HepG2 (cell line): ENCODE results near the gene KATNB1. TPM values are rescaled to one million over a fixed set of nuclear protein-coding genes. Genes with fewer than 3 reads are reported as not detected.

Experiments
- CBX1 ChIP-seq: IDR thresholded peaks from one replicate; pipeline ENCODE4 v1.6.1; 2016; ENCODE audit warnings: antibody characterized with exemption, low read depth
- FOSL1 ChIP-seq: sonication (generic); formaldehyde crosslinking; IDR thresholded peaks from 2 replicates; pipeline ENCODE4 v1.9.0; 2021; ENCODE audit warnings: missing genetic modification reagents, borderline replicate concordance
- HOXA3 ChIP-seq: sonication (generic); formaldehyde crosslinking; IDR thresholded peaks from 2 replicates; pipeline ENCODE4 v1.5.0; 2020; ENCODE audit warnings: missing genetic modification reagents
- ISX ChIP-seq: sonication (generic); formaldehyde crosslinking; conservative IDR thresholded peaks from 2 replicates; pipeline ENCODE4 v1.5.0; 2020; ENCODE audit warnings: missing genetic modification reagents
- KLF16 ChIP-seq, 2 experiments: sonication (generic) in 1 of 2; formaldehyde crosslinking in 1 of 2; IDR thresholded peaks; 2 replicates each; pipeline versions ENCODE4 v1.6.1 to v1.8.0; 2016 to 2023; ENCODE audit warnings: missing genetic modification reagents in 2 of 2, missing compliant biosample characterization in 1 of 2
- SMC3 ChIP-seq: IDR thresholded peaks from 2 replicates; pipeline ENCODE4 v1.6.1; 2011; ENCODE audit warnings: low read length, improper control_type of control experiment
- TFE3 ChIP-seq: IDR thresholded peaks from 2 replicates; pipeline ENCODE4 v1.6.1; 2016
- TP53 ChIP-seq: sonication (generic); formaldehyde crosslinking; conservative IDR thresholded peaks from 2 replicates; pipeline ENCODE4 v1.4.0; 2020; ENCODE audit warnings: missing genetic modification reagents
- ZMYM4 ChIP-seq: sonication (generic); formaldehyde crosslinking; IDR thresholded peaks from 2 replicates; pipeline ENCODE4 v1.8.1; 2023; ENCODE audit warnings: mild to moderate bottlenecking, missing genetic modification reagents
- ZNF432 ChIP-seq: sonication (generic); formaldehyde crosslinking; IDR thresholded peaks from 2 replicates; pipeline ENCODE4 v1.5.0; 2020; ENCODE audit warnings: missing genetic modification reagents, mild to moderate bottlenecking, borderline replicate concordance
- ZNF678 ChIP-seq: sonication (generic); formaldehyde crosslinking; IDR thresholded peaks from 2 replicates; pipeline ENCODE4 v1.4.0; 2020; ENCODE audit warnings: mild to moderate bottlenecking, missing genetic modification reagents
- ZNF704 ChIP-seq: sonication (generic); formaldehyde crosslinking; IDR thresholded peaks from 2 replicates; pipeline ENCODE4 v1.8.1; 2023; ENCODE audit warnings: mild to moderate bottlenecking, inconsistent platforms, moderate library complexity, missing genetic modification reagents, borderline replicate concordance
- polyA plus RNA-seq, 8 experiments: library from polyadenylated mRNA; depleted of rRNA in 3 of 8; stranded (reverse) in 7 of 8; unstranded in 1 of 8; fragments of >200 nt; fragmentation: Illumina TruSeq in 4 of 8; extraction: Trizol in 4 of 8; gene quantifications; 2 replicates each; pipeline versions ENCODE4 v1.2.1 to v1.2.3, GENCODE V29; 2011 to 2016; ENCODE audit warnings: low read depth in 4 of 8, missing spikeins in 1 of 8, mixed read lengths in 1 of 8; ENCODE audit not compliant: insufficient read depth in 1 of 8
- total RNA-seq, 5 experiments: library from RNA; depleted of rRNA; stranded (reverse); fragments of >200 nt; fragmentation: Illumina TruSeq; extraction: Trizol; gene quantifications; 2 replicates each; pipeline ENCODE4 v1.2.3, GENCODE V29; 2016; ENCODE audit warnings: low read depth in 1 of 5
- TF ChIP-seq, protein P1 (sequence below): sonication (generic); formaldehyde crosslinking; IDR thresholded peaks from 2 replicates; pipeline ENCODE4 v1.4.0; 2020; ENCODE audit warnings: missing genetic modification reagents
- TF ChIP-seq, protein P2 (sequence below): sonication (generic); formaldehyde crosslinking; IDR thresholded peaks from 2 replicates; pipeline ENCODE4 v1.4.0; 2020; ENCODE audit warnings: mild to moderate bottlenecking, missing genetic modification reagents
- TF ChIP-seq, protein P3 (sequence below): sonication (generic); formaldehyde crosslinking; IDR thresholded peaks from 2 replicates; pipeline ENCODE4 v1.8.0; 2022; ENCODE audit warnings: mild to moderate bottlenecking, missing genetic modification reagents; ENCODE audit not compliant: insufficient replicate concordance

Gene KATNB1
- total and polyA plus RNA-seq, 2 of the 13 experiments (the other 11 are each of a cell fraction or from before 2014, with no cell fraction given) = 31.5 to 43.5 TPM

GRCh38 chr16:57734925-57735754, 430 bp upstream of the KATNB1 start (continued):
- TF ChIP-seq, protein P1, sequence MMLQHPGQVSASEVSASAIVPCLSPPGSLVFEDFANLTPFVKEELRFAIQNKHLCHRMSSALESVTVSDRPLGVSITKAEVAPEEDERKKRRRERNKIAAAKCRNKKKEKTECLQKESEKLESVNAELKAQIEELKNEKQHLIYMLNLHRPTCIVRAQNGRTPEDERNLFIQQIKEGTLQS (CRISPR knock-in tag) = no peak
- TF ChIP-seq, protein P2, sequence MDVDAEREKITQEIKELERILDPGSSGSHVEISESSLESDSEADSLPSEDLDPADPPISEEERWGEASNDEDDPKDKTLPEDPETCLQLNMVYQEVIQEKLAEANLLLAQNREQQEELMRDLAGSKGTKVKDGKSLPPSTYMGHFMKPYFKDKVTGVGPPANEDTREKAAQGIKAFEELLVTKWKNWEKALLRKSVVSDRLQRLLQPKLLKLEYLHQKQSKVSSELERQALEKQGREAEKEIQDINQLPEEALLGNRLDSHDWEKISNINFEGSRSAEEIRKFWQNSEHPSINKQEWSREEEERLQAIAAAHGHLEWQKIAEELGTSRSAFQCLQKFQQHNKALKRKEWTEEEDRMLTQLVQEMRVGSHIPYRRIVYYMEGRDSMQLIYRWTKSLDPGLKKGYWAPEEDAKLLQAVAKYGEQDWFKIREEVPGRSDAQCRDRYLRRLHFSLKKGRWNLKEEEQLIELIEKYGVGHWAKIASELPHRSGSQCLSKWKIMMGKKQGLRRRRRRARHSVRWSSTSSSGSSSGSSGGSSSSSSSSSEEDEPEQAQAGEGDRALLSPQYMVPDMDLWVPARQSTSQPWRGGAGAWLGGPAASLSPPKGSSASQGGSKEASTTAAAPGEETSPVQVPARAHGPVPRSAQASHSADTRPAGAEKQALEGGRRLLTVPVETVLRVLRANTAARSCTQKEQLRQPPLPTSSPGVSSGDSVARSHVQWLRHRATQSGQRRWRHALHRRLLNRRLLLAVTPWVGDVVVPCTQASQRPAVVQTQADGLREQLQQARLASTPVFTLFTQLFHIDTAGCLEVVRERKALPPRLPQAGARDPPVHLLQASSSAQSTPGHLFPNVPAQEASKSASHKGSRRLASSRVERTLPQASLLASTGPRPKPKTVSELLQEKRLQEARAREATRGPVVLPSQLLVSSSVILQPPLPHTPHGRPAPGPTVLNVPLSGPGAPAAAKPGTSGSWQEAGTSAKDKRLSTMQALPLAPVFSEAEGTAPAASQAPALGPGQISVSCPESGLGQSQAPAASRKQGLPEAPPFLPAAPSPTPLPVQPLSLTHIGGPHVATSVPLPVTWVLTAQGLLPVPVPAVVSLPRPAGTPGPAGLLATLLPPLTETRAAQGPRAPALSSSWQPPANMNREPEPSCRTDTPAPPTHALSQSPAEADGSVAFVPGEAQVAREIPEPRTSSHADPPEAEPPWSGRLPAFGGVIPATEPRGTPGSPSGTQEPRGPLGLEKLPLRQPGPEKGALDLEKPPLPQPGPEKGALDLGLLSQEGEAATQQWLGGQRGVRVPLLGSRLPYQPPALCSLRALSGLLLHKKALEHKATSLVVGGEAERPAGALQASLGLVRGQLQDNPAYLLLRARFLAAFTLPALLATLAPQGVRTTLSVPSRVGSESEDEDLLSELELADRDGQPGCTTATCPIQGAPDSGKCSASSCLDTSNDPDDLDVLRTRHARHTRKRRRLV (CRISPR knock-in tag) = no peak
- TF ChIP-seq TFE3 (CRISPR knock-in tag) (peak; percentile 42; the same call in 1 of the 2 replicates), ZNF704 (CRISPR knock-in tag) (peak; percentile 74; the same call in 1 of the 2 replicates), SMC3 (0 out of 2 replicates have a peak, but pooled peaks have one; percentile 11), ZMYM4 (peak; percentile 56), ZNF678 (CRISPR knock-in tag) (no peak), ISX (CRISPR knock-in tag) (no peak), TP53 (CRISPR knock-in tag) (no peak; the same call in 1 of the 2 replicates), ZNF432 (CRISPR knock-in tag) (no peak), CBX1 (no peak), HOXA3 (CRISPR knock-in tag) (peak; percentile 97), FOSL1 (CRISPR knock-in tag) (no peak), KLF16 (CRISPR knock-in tag; IDR thresholded peaks at IDR 0.05) (peak in 1 of 2 experiments; percentile 18; a peak in 1 of 4 replicates)
- TF ChIP-seq, protein P3, sequence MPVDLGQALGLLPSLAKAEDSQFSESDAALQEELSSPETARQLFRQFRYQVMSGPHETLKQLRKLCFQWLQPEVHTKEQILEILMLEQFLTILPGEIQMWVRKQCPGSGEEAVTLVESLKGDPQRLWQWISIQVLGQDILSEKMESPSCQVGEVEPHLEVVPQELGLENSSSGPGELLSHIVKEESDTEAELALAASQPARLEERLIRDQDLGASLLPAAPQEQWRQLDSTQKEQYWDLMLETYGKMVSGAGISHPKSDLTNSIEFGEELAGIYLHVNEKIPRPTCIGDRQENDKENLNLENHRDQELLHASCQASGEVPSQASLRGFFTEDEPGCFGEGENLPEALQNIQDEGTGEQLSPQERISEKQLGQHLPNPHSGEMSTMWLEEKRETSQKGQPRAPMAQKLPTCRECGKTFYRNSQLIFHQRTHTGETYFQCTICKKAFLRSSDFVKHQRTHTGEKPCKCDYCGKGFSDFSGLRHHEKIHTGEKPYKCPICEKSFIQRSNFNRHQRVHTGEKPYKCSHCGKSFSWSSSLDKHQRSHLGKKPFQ = peak; percentile 83
